ENCODE measurements around the gene TNF. TPM values are rescaled to one million over a fixed set of nuclear protein-coding genes. Genes with fewer than 3 reads are reported as not detected.

Gene TNF
- total RNA-seq, 2 experiments from 2014 or later = 46.5 to 47.1 TPM

GRCh38 chr6:31614684-31615578, 39.6 kb downstream of the TNF start, which contains the start of gene AIF1:
TSS of gene AIF1 (plus strand) at chr6:31615234. CDS start at chr6:31615330, 96 bp downstream.
- H3K27ac Mint-ChIP-seq = peak within 1 kb of the TSS; percentile 86
- POLR2A ChIA-PET = no interaction called here
- peaks cover 10% of the 10 kb centered on the region for H3K36me3 Mint-ChIP-seq (ENCODE audit: low read depth)
- H3K4me1 Mint-ChIP-seq = peaks cover 40% of the 10 kb centered on the region
- no peak for DNase-seq
- no peaks in the 10 kb centered on the region for H3K27me3 Mint-ChIP-seq
- CTCF ChIA-PET = interaction anchor here (0.6 to 6.0 kb wide), 4 partner anchors 17 to 197 kb away, joined by 3 to 51 read pairs (median 10); partner anchors contain the start of gene ATP6V1G2
- no peaks in the 10 kb centered on the region for H3K9me3 Mint-ChIP-seq
- peak within 1 kb of the TSS; percentile 71 for H3K4me3 Mint-ChIP-seq

GRCh38 chr6:31615748-31616147, 40.4 kb downstream of the TNF start:
- Mint-ChIP-seq H3K9me3 (no peaks in the 10 kb centered on the region), H3K27me3 (no peaks in the 10 kb centered on the region), H3K4me3 (peak overlapping the region; percentile 71), H3K27ac (peak overlapping the region; percentile 86), H3K36me3 (ENCODE audit: low read depth) (peaks cover 10% of the 10 kb centered on the region), H3K4me1 (peaks cover 40% of the 10 kb centered on the region)
- POLR2A ChIA-PET = no interaction called here
- DNase-seq = peak; percentile 40
- CTCF ChIA-PET = interaction anchor here (1.2 to 6.0 kb wide), 4 partner anchors 18 to 65 kb away, joined by 3 to 51 read pairs (median 3); no protein-coding TSS in a partner anchor

GRCh38 chr6:31617010-31617409, 41.6 kb downstream of the TNF start:
- no peaks in the 10 kb centered on the region for H3K27me3 Mint-ChIP-seq
- H3K9me3 Mint-ChIP-seq = no peaks in the 10 kb centered on the region
- peak overlapping the region; percentile 71 for H3K4me3 Mint-ChIP-seq
- peak overlapping the region; percentile 23 for H3K27ac Mint-ChIP-seq
- ChIA-PET CTCF (interaction anchor here (0.6 to 6.0 kb wide), 10 partner anchors 19 to 281 kb away, joined by 3 to 51 read pairs (median 3); partner anchors contain the start of genes ATP6V1G2 and NCR3), POLR2A (no interaction called here)
- H3K36me3 Mint-ChIP-seq (ENCODE audit: low read depth) = peaks cover 20% of the 10 kb centered on the region
- peaks cover 46% of the 10 kb centered on the region for H3K4me1 Mint-ChIP-seq
- no peak for DNase-seq

GRCh38 chr6:31619805-31620585, 44.6 kb downstream of the TNF start:
- H3K4me1 Mint-ChIP-seq = peaks cover 51% of the 10 kb centered on the region
- DNase-seq = peak; percentile 98
- H3K4me3 Mint-ChIP-seq = peak overlapping the region; percentile 86
- H3K27ac Mint-ChIP-seq = peak overlapping the region; percentile 95
- ChIA-PET POLR2A (interaction anchor here (0.6 to 0.7 kb wide), 2 partner anchors 10 to 45 kb away, joined by 3 to 4 read pairs; partner anchors contain the start of gene GPANK1), CTCF (interaction anchor here (0.6 to 3.5 kb wide), 5 partner anchors 22 to 145 kb away, joined by 3 to 12 read pairs (median 3); partner anchors contain the start of genes ATP6V1G2, LTB and TNF)
- H3K27me3 Mint-ChIP-seq = no peaks in the 10 kb centered on the region
- H3K9me3 Mint-ChIP-seq = no peaks in the 10 kb centered on the region
- peaks cover 42% of the 10 kb centered on the region for H3K36me3 Mint-ChIP-seq (ENCODE audit: low read depth)

- peak; percentile 80 for DNase-seq
- Mint-ChIP-seq H3K4me3 (peak within 1 kb of the TSS; percentile 86), H3K36me3 (ENCODE audit: low read depth) (peaks cover 49% of the 10 kb centered on the region), H3K9me3 (no peaks in the 10 kb centered on the region), H3K4me1 (peaks cover 43% of the 10 kb centered on the region), H3K27me3 (no peaks in the 10 kb centered on the region), H3K27ac (peak within 1 kb of the TSS; percentile 95)
- ChIA-PET POLR2A (interaction anchor here (0.6 kb wide), 1 partner anchor 9 kb away, joined by 3 read pairs; no protein-coding TSS in a partner anchor), CTCF (interaction anchor here (0.9 to 3.5 kb wide), 3 partner anchors 22 to 45 kb away, joined by 3 to 12 read pairs (median 3); partner anchors contain the start of genes LTB and TNF)
Measured at GRCh38 chr6:31620586-31621319, 45.4 kb downstream of the TNF start, which contains the start of gene PRRC2A. TSS of gene PRRC2A (plus strand) at chr6:31620715. CDS start at chr6:31622790, 2,075 bp downstream.

GRCh38 chr6:31621320-31621939, 46.1 kb downstream of the TNF start:
- no peak for DNase-seq
- no peaks in the 10 kb centered on the region for H3K9me3 Mint-ChIP-seq
- peak overlapping the region; percentile 92 for H3K27ac Mint-ChIP-seq
- H3K4me3 Mint-ChIP-seq = peak overlapping the region; percentile 86
- H3K36me3 Mint-ChIP-seq (ENCODE audit: low read depth) = peaks cover 52% of the 10 kb centered on the region
- H3K27me3 Mint-ChIP-seq = no peaks in the 10 kb centered on the region
- H3K4me1 Mint-ChIP-seq = peaks cover 36% of the 10 kb centered on the region
- ChIA-PET POLR2A (interaction anchor here (0.6 to 1.0 kb wide), 2 partner anchors 30 to 116 kb away, joined by 3 read pairs; no protein-coding TSS in a partner anchor), CTCF (interaction anchor here (1.0 to 4.3 kb wide), 6 partner anchors 14 to 82 kb away, joined by 3 to 16 read pairs (median 6); partner anchors contain the start of gene BAG6)

GRCh38 chr6:31621991-31622390, 46.6 kb downstream of the TNF start:
- CTCF ChIA-PET = interaction anchor here (0.6 to 4.3 kb wide), 7 partner anchors 14 to 83 kb away, joined by 3 to 16 read pairs (median 5); partner anchors contain the start of gene BAG6
- POLR2A ChIA-PET = interaction anchor here (0.6 to 1.0 kb wide), 2 partner anchors 30 to 116 kb away, joined by 3 read pairs; no protein-coding TSS in a partner anchor
- Mint-ChIP-seq H3K36me3 (ENCODE audit: low read depth) (peaks cover 53% of the 10 kb centered on the region), H3K4me3 (peak overlapping the region; percentile 86), H3K27me3 (no peaks in the 10 kb centered on the region), H3K27ac (peak overlapping the region; percentile 92), H3K9me3 (no peaks in the 10 kb centered on the region), H3K4me1 (peaks cover 32% of the 10 kb centered on the region)
- DNase-seq = no peak

GRCh38 chr6:31622684-31623091, 47.3 kb downstream of the TNF start:
- CTCF ChIA-PET = interaction anchor here (0.6 to 4.3 kb wide), 8 partner anchors 13 to 222 kb away, joined by 3 to 16 read pairs (median 4); partner anchors contain the start of genes ATP6V1G2 and BAG6
- H3K36me3 Mint-ChIP-seq (ENCODE audit: low read depth) = peaks cover 59% of the 10 kb centered on the region
- no peak for DNase-seq
- peak overlapping the region; percentile 86 for H3K4me3 Mint-ChIP-seq
- H3K4me1 Mint-ChIP-seq = peaks cover 37% of the 10 kb centered on the region
- POLR2A ChIA-PET = interaction anchor here (0.7 to 1.0 kb wide), 2 partner anchors 30 to 115 kb away, joined by 3 to 10 read pairs; no protein-coding TSS in a partner anchor
- peak overlapping the region; percentile 92 for H3K27ac Mint-ChIP-seq
- no peaks in the 10 kb centered on the region for H3K9me3 Mint-ChIP-seq
- no peaks in the 10 kb centered on the region for H3K27me3 Mint-ChIP-seq

- H3K4me1 Mint-ChIP-seq = peaks cover 32% of the 10 kb centered on the region
- no peak overlapping the region for H3K4me3 Mint-ChIP-seq
- H3K9me3 Mint-ChIP-seq = no peaks in the 10 kb centered on the region
- no peak overlapping the region for H3K27ac Mint-ChIP-seq
- CTCF ChIA-PET = interaction anchor here (4.3 kb wide), 1 partner anchor 28 kb away, joined by 16 read pairs; the partner anchor contains the start of gene BAG6
- peaks cover 68% of the 10 kb centered on the region for H3K36me3 Mint-ChIP-seq (ENCODE audit: low read depth)
- no peaks in the 10 kb centered on the region for H3K27me3 Mint-ChIP-seq
- DNase-seq = no peak
- POLR2A ChIA-PET = no interaction called here
Measured at GRCh38 chr6:31624070-31624469, 48.7 kb downstream of the TNF start.

GRCh38 chr6:31626952-31627351, 51.6 kb downstream of the TNF start:
- Mint-ChIP-seq H3K4me3 (no peak overlapping the region), H3K27me3 (no peaks in the 10 kb centered on the region), H3K36me3 (ENCODE audit: low read depth) (peaks cover 81% of the 10 kb centered on the region), H3K27ac (no peak overlapping the region), H3K4me1 (peaks cover 21% of the 10 kb centered on the region), H3K9me3 (no peaks in the 10 kb centered on the region)
- ChIA-PET CTCF (interaction anchor here (1.1 to 1.4 kb wide), 3 partner anchors 10 to 29 kb away, joined by 3 to 6 read pairs (median 3); no protein-coding TSS in a partner anchor), POLR2A (no interaction called here)
- DNase-seq = no peak

GRCh38 chr6:31627690-31628287, 52.4 kb downstream of the TNF start:
- no peak overlapping the region for H3K4me3 Mint-ChIP-seq
- no peaks in the 10 kb centered on the region for H3K27me3 Mint-ChIP-seq
- no peak for DNase-seq
- H3K27ac Mint-ChIP-seq = no peak overlapping the region
- ChIA-PET CTCF (interaction anchor here (1.4 kb wide), 1 partner anchor 17 kb away, joined by 3 read pairs; no protein-coding TSS in a partner anchor), POLR2A (no interaction called here)
- peaks cover 13% of the 10 kb centered on the region for H3K4me1 Mint-ChIP-seq
- H3K36me3 Mint-ChIP-seq (ENCODE audit: low read depth) = peaks cover 76% of the 10 kb centered on the region
- no peaks in the 10 kb centered on the region for H3K9me3 Mint-ChIP-seq

Data from activated CD4-positive, alpha-beta T cell treated with anti-CD3 and anti-CD28 coated beads, Interleukin-2, amount 10 ng/mL, durations not matched to agents 7 days and 5 days (primary cell).